ENCODE results near the gene TDRD7. TPM values are rescaled to one million over a fixed set of nuclear protein-coding genes. Genes with fewer than 3 reads are reported as not detected.

TDRD7 gene
- total and polyA plus RNA-seq, 2 of the 13 experiments (the other 11 are each of a cell fraction or from before 2014, with no cell fraction given) = 9.8 to 15.5 TPM

- TF ChIP-seq ZNF280B (CRISPR knock-in tag; IDR thresholded peaks at IDR 0.05; ENCODE audit: borderline replicate concordance) = no peak
- no peak for TF ChIP-seq PRDM10 (CRISPR knock-in tag; IDR thresholded peaks at IDR 0.05; ENCODE audit: low read depth)
- TF ChIP-seq ZNF232 (CRISPR knock-in tag; IDR thresholded peaks at IDR 0.05; ENCODE audit: borderline replicate concordance) = no peak
- no peak for TF ChIP-seq RAD51 (IDR thresholded peaks at IDR 0.05; ENCODE audit: borderline replicate concordance)
- no peak for TF ChIP-seq ZBTB40 (IDR thresholded peaks at IDR 0.05)
- peak; percentile 48; the same call in 1 of the 2 replicates for TF ChIP-seq ZBTB40 (CRISPR knock-in tag; IDR thresholded peaks at IDR 0.05)
- peak; percentile 58; the same call in 1 of the 2 replicates for TF ChIP-seq ZNF816 (CRISPR knock-in tag; IDR thresholded peaks at IDR 0.05; ENCODE audit: borderline replicate concordance)
- no peak for TF ChIP-seq ZNF333 (CRISPR knock-in tag; IDR thresholded peaks at IDR 0.05; ENCODE audit: borderline replicate concordance)
- TF ChIP-seq ELF1 (CRISPR knock-in tag; IDR thresholded peaks at IDR 0.05) = peak; percentile 74
Measured at GRCh38 chr9:97411789-97412625, at the start of gene TDRD7 (continued).

Data from HepG2 (cell line).